SK-N-SH (cell line): ENCODE data around the gene MX1.

Experiments used
- EP300 ChIP-seq, 2 experiments: IDR thresholded peaks; 2 replicates each; pipeline versions ENCODE4 v1.4.0 to v1.6.1; 2012; ENCODE audit warnings: borderline replicate concordance in 1 of 2, low read depth in 1 of 2, low read length in 1 of 2
- EZH2phosphoT487 ChIP-seq: fragments of 200-600 bp; sonication (generic); IDR thresholded peaks from 2 replicates; pipeline ENCODE4 v1.6.1; 2017; ENCODE audit warnings: low read depth, mixed run types, mild to moderate bottlenecking, antibody characterized with exemption, moderate library complexity, borderline replicate concordance
- JUND ChIP-seq: IDR thresholded peaks from 2 replicates; pipeline ENCODE4 v1.4.0; 2012
- MEF2A ChIP-seq: IDR thresholded peaks from 2 replicates; pipeline ENCODE4 v1.4.0; 2012; ENCODE audit warnings: low read depth, borderline replicate concordance
- NFIC ChIP-seq: IDR thresholded peaks from 2 replicates; pipeline ENCODE4 v1.4.0; 2012; ENCODE audit warnings: borderline replicate concordance
- POLR2AphosphoS5 ChIP-seq: IDR thresholded peaks from 2 replicates; pipeline ENCODE4 v1.6.1; 2012; ENCODE audit warnings: low read depth, low read length
- RAD21 ChIP-seq: IDR thresholded peaks from 2 replicates; pipeline ENCODE4 v1.6.1; 2012; ENCODE audit warnings: mild to moderate bottlenecking, low read length
- REST ChIP-seq: IDR thresholded peaks from 2 replicates; pipeline ENCODE4 v1.6.1; 2012; ENCODE audit warnings: mild to moderate bottlenecking, low read depth, low read length, moderate library complexity
- ZBTB33 ChIP-seq: IDR thresholded peaks from 2 replicates; pipeline ENCODE4 v1.4.0; 2012; ENCODE audit warnings: low read depth, borderline replicate concordance
- TF ChIP-seq, protein P1 (sequence below): fragments of 200-600 bp; sonication (generic); IDR thresholded peaks from 2 replicates; pipeline ENCODE4 v1.6.1; 2017; ENCODE audit warnings: antibody characterized with exemption, mild to moderate bottlenecking, moderate library complexity

- TF ChIP-seq EP300 (IDR thresholded peaks at IDR 0.05; ENCODE audit: borderline replicate concordance in 1 of 2, low read depth in 1 of 2, low read length in 1 of 2), result no peak
- no peak for TF ChIP-seq ZBTB33
- TF ChIP-seq RAD21, result no peak
- TF ChIP-seq, protein P1, sequence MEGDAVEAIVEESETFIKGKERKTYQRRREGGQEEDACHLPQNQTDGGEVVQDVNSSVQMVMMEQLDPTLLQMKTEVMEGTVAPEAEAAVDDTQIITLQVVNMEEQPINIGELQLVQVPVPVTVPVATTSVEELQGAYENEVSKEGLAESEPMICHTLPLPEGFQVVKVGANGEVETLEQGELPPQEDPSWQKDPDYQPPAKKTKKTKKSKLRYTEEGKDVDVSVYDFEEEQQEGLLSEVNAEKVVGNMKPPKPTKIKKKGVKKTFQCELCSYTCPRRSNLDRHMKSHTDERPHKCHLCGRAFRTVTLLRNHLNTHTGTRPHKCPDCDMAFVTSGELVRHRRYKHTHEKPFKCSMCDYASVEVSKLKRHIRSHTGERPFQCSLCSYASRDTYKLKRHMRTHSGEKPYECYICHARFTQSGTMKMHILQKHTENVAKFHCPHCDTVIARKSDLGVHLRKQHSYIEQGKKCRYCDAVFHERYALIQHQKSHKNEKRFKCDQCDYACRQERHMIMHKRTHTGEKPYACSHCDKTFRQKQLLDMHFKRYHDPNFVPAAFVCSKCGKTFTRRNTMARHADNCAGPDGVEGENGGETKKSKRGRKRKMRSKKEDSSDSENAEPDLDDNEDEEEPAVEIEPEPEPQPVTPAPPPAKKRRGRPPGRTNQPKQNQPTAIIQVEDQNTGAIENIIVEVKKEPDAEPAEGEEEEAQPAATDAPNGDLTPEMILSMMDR, result no peak
- TF ChIP-seq EZH2phosphoT487, result no peak
- no peak for TF ChIP-seq NFIC
- TF ChIP-seq MEF2A, result no peak
- no peak for TF ChIP-seq POLR2AphosphoS5
- no peak for TF ChIP-seq JUND
- TF ChIP-seq REST, result no peak
Measured at GRCh38 chr21:41405321-41405720, 20.7 kb upstream of the MX1 start.
